Ramos (cell line): Measurements from ENCODE around the gene RHBDF2.

ENCODE experiments used
- in situ Hi-C: fragments of 300-500 bp; cut with MboI; formaldehyde crosslinking; loops from one replicate; pipeline ENCODE4 v1.14.3; 2022; ENCODE audit warnings: low sequenced_read_pairs; ENCODE audit not compliant: unreplicated experiment

The RHBDF2 gene

DNA sequence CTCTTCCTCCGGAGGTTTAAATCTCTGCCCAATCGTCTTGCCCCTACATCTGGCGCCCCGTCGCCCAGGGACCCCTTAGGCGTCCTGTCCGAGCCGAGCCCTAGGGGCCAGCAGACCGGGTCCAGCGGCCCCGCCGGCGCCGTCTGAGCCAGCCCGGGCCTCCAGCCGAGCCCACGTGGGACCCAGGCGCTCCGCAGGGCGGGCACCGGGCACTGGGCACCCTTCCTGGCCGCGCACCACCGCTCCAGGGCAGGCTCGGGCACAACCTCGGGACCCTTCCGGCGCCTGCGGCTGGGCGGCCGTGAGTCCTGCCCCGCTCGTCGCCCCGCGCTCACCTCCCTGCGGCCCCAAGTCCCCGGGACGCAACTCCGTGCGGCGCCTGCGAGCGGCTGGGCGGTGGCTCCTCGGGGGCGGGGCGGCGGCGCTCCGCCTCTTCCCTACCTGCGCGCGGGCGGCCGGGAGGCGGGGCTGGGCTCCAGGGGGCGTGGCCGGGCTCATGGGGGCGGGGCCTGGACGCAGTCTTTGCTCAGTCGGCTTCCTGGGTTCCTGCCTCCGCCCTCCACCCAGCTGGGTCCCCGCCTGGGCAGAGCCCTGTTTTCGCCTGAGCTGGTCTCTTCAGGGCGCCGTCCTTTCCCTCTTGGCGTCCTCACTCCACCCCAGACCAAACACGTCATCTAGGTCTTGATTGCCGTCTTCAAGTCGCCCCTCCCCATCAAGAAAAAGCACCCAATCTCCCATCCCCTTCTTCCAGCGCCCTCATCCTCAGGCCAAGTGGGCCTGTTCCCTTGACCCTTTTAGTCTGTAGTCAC lies at the start of gene RHBDF2:
TSS of gene RHBDF2 (minus strand) at position 406 of the 809 bp plus-strand sequence. CDS start 19,899 bp downstream, outside the sequence.
- in situ Hi-C loops: no loop called here

DNA sequence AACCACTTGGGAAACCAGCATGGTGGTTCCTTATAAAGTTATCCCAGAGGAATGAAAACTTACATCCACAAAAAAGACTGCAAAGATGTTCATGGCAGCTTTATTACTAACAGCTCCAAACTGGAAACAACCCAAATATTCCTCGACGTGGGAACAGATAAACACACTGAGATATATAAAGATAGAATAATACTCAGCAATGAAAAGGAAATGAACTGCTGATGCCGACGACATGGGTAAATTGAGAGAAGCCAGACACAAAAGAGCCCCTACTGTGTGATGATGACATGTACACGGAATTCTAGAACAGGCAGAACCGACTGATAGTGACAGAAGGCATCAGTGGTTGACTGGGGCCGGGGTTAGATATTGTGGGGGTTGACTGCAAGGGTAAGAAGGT lies 48.3 kb upstream of the RHBDF2 start:
- in situ Hi-C loops: no loop called here

DNA sequence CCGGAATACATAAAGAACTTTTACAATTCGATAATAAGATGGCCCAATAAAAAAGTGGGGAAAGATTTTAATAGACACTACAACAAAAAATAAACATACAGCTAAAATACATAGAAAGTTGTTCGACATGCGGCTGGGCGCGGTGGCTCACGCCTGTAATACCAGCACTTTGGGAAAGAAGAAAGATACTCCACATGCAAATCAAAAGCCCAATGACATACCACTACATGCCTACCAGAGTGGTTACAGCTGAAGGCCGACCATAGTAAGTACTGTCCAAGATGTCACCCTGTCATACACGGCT lies 47.9 kb upstream of the RHBDF2 start:
- in situ Hi-C loops: no loop called here

DNA sequence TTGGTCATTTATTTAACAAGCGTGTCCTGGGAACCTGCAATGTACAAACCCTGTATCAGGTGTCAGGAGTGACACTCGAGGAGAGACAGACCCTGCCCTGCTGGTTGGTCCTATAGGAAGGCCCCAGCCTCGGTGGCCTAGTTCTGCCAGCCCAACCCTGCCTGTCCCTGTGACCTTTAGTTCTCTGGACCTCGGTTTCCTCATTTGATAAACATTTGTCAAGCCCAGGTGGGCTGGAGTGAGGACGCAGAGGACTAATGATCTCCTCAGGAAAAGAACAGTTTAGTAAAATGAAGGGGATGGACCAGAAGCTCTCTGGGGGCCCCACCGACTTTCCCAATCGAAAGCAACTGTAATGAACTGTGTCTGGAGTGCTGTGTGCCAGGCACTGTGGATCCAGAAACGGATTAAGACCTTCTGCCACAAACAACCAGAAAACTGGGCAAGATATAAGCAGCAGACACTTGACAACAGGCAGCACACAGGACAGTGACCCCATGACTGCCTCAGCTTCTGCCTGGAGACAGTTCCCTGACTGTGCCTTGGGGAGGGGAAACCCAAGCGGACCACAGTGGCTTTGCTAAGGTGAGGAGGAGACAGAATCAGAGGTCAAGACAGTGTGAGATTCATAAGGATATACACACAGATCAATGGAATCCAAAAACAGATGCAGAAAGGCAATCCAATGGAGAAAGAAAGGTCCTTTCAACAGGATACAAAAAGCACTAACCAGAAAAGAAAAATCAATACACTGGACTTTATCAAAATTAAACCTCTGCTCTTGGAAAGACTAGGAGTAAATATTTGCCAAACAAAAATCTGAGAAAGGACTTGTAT lies 47.4 kb upstream of the RHBDF2 start:
- in situ Hi-C loops: no loop called here

DNA sequence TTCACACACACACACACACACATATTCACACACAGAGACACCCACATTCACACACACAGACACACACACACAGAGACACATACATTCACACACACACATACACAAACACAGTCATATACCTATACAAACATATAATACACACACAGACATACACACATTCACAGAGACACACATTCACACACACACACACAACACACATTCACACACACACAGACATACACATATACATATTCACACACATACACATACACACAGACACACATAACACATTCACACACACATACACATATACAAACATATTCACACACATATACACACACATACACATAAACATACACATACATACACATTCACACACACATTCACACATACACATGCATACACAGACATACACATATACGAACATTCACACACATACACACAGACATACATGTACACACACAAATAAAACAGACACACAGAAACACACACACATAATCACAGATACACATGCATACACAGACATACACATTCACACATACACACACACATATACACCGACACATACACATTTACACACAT lies 46.5 kb upstream of the RHBDF2 start:
- in situ Hi-C loops: no loop called here

DNA sequence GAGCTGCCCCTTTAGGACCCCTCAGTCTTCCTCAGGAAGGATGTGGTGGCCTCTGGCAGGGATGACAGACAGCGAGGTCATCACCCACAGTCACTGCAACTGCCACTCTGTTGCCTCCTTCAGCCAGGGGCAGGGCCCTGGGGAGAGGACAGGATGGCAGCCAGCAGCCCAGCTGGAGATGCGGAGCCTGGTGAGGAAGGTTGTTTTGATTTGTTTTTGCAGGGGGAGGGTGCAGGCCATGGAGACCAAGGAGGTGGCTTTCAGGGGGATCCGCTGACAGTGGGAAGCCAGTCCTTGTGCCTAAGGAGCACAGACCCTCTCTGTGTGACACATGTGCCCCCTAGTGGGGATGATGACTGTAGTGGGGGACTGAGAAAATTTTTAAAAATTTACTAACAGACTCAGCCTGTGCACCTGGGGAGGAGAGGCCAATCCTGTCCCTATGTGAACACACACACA lies 46.0 kb upstream of the RHBDF2 start:
- in situ Hi-C loops: no loop called here

DNA sequence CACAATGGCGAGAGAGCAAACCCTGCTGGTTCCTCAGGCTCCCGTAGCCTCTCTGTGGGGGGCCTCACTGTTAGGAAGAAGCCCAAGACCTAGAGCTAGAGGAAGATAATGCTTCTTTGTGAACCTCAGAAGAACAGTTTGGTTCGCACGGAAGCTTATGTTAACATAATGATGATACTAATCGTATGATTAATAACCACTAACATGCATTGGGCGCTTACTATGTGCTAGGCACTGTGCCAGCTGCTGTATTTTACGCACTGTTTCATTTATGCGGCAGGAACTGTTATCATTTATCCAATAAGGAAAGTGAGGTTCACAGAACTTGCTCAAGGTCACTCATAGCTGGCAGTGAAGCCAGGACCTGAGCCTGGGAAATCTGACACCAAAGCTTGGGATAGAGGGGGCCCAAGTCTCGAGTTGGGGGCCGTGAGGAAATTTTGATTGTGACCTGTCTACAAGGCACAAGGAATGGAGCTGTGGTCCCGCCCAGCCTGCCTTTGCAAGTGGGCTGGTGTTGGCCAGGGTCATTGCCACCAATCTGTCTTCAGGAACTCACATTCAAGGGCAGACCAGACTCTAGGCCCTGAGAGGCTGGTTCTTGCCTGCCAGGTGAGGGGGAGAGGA lies 45.4 kb upstream of the RHBDF2 start:
- in situ Hi-C loops: no loop called here

DNA sequence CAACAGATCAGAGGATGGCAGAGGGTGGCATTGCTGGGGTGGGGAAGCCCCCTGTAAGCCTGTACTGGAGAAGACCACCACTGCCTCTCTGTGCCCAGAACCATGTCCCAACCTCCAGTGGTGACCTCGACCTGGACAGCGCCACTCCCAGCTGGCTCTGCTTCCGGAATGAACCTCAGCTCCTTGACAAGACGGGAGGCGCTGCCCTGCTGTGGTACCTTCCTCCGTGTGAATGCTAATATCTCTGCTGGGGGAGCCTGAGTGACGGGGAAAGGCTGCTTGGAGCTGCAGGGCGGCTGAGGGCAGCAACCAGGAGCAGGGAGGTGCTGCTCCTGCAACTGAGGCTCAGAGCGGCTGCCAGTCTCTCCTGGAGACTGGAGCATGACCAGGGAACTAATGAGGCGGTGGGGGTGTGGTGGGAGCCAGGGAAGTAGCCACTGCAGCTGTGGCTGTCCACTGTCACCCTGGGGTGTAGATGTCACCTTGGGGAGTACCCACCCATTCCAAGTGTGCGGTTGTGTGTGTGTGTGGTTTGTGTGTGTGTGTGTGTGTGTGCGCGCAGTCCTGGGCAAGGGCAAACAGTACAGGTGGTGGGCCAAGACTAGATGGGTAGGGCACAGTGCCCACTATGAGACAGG lies 44.8 kb upstream of the RHBDF2 start:
- in situ Hi-C loops: no loop called here

DNA sequence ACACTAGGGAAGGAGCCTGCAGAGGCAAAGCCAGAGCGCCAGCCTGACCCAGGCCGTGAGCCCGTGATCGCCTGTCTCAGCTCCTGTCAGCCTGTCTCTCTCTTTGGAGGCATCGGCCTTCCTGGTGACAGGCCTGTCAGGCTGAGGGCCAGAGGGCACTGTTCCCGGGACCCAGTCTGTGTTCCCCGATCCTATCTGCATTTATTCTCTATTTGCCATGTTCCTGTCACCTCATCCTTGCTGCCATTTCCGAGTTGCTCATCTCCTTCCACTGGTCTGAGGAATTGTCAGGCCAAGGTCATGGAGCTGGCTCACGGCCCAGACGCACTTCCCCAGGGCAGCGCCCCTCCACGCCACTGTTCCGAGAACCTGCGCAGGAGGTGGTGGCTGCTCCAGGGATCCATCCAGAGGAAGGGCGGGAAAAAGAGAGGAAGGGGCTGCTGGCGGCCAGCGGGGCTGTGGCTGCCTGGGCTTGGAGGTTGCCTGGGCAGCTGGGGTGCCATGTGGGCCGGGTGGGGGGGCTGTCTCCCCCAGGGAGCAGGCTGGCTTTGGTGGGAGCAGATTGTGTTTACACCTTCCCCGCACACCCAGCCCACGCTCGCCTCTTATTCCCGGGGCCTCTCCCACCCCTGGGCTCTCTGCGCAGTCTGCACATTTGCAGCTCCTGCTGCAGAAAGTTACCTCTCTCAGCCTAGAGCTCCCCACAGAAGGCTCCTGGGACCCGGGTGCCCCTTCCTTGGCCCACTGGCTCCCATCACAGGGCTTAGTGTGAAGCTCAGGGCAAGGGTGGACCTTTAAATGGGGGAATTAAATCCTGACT lies 43.5 kb upstream of the RHBDF2 start:
- in situ Hi-C loops: no loop called here

DNA sequence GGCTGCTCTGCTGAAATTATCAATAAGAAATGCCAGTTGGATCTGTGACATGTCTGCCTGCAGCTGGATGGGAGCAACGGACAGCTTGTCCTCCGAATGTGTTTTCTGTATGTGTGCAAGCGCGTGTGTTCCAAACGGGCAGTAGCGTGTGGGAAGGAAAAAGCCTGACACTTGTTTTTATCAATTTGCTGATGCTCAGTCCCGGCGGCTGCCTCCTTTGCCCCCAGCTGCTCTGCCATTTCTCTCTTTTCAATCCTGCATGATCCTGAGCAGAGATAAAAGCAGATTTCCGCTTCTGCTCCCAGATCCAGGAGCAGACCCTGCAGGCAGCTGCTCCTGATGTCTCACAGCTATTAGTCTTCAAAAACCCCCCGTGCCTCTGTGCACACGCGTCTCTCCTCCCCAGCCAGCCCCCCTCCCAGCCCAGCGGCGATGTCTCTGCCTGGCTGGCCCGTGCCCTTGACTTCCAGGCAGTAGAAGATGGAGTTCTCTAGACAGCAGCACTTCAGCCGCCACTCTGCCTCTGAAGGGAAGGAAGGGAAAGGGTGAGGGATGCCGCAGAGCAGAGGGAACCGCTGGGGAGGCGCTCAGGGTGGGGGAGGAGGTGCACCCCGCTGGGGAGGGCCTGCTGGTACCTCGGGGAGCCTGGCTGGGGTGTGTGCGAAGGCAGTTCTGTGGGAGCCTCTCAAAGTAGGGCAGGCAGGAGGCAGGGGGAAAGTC lies 42.8 kb upstream of the RHBDF2 start:
- in situ Hi-C loops: no loop called here

DNA sequence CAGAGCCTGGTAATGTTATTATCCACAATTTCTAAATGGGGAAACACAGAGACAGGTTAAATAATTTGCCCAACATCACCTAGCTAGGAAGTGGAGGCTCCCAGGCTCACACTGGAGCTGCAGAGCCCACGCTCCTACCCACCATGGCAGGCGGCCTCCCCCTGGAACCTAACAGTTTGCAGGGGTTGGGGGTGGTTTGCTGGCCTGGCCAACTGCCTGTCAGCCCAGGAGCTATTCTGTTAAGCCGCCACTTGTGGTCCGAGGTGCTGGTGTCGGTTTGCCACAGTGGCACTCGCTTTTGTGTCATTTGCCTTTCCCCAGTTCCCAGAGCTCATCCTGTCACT lies 42.2 kb upstream of the RHBDF2 start:
- in situ Hi-C loops: no loop called here

DNA sequence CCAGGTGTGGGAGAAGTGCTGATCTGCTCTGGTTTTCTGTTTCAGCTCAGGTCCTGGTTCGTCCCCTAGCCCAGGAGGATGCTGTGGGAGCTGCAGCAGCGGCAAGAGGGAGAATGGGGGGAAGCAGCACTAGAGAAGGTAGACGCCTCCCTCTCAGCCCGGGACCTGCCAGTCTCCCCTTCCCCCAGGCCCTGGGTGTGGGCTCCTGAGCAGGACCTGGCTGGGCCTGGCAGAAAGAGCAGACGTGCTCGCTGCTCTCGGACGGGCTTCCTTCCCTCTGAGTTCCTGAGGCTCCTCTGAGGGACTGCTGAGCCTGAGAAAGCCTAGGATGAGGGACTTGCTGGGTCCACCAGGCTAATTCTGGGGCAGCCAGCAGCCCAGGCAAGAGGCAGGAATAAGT lies 41.8 kb upstream of the RHBDF2 start:
- in situ Hi-C loops: no loop called here

DNA sequence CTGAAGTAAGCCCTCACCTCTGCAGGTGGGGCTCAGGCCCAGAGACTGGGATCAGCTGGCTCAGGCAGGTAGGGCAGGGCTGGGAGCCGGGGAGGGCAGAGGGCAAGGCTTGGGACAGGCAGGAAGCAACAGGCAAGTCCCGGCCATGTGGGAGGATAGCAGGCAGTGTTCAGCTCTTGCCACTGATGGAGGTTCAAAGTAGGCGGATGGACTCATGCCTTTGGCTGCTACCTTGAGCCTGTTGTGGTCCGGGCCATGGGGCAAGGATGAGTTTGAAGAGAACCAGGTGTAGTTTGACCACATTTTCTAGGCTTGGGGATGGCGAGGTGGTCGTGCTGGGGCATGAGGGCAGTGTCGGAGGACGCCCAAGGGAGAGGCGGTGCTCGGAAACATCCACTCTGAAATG lies 41.3 kb upstream of the RHBDF2 start:
- in situ Hi-C loops: no loop called here

DNA sequence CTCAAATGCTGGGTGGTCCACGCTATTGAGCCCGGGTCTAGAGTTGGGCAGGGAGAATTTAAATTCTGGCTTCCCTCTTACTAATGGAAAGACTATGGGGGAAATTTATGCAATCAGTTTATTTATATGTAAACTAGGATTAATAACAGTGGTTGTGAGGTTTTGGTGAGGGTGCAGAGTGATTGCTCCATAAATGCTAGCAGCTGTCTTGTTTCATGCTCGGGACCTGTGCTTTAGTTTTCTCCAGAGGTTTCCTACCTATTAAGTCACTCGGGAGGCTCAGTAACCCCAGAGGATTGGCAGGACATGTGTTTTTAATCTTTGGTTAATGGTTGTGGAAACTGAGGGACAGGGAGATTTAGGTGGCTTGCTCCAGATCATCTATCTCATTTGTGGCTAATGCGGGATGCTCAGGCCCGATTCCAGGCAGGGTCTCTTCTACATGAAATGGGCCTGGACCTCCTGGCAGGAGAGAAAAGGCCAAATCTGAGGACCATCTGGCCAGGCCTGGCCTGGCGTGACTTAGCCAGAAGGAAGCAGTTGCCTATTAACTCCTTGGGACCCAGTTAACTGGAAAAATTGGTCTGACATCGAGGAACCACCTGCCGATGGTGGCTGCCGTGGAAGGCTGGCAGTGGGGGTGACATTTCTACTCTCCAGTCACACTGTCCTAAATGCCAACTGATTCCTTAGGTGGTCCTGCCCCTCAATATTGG lies 40.7 kb upstream of the RHBDF2 start:
- in situ Hi-C loops: no loop called here

DNA sequence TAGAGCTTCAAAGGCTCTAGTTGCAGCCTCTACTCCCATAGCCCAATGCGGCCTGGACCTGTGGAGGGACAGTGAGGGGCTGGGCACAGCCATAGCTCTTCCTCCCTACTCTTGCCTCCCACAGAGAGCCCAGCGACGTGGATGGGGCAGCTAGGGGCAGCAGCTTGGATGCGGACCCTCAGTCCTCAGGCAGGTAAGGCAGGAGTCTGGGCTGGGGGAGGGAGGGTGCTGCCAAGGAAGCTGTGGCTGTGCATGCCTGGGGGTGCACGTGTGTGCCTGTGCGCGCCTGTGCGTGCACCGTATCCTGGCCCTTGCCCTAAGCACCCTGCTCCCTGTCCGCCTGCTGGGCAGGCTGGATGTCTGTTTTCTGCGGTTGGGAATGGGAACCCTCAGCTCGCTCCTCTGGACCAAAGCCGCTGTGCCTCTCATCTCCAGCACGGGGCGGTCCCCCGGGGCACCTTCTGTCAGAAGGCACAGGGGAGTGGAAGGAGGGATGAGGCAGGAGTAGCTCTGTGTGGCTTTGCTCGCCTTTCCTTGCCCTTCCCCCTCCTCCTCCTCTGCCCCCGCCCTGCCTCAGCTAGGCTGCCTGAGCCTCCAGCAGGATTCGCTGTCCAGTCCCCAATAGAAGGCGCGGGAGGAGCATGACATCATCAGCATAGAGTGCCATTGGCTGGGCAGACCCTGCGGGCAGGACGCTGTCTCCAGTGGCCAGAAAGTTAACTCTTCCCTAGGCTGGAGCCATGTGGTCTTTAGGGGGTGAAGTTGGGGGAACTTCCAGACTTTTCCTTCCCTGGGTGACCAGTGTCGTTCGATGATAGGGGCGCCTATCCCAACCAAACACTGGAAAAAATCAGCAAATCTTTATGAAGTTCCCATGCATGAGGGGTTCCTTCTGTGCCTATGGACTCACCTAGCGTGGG lies 39.4 kb upstream of the RHBDF2 start:
- in situ Hi-C loops: no loop called here

DNA sequence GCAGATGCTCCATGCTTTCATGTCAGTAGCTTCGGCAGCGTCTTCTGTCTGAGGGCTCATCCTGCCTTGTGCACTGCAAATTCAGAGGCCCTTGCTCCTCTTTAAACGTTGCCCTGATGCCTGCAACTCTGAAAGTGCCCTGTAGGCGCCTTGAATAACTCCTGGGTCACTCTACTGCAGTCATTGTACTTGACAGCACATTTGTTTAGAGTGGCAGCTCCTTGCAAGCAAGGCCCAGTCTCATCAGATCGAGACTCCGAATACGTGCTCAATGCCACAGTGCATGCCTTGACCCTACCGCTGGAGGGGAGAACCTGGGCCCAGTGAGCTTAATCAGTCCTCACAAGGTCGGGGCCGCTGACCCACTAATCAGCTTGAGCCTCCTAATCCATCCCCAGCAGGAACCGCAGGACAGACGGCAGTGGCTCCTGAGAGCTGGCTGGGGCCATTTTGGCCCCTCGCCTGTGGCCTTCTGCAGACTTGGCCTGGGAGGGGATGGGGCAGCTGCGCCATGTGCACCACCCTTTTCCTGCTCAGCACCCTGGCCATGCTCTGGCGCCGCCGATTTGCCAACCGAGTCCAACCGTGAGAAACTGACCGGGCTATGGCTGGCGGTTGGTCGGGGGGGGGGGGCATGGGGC lies 38.5 kb upstream of the RHBDF2 start, which contains the start of gene PRCD:
TSS of gene PRCD (plus strand) at position 414 of the 641 bp plus-strand sequence. CDS start at position 512, 98 bp downstream.
- in situ Hi-C loops: no loop called here
